PC-3 (cell line): ENCODE data around the gene PABPN1L. TPM values are rescaled to one million over a fixed set of nuclear protein-coding genes. Genes with fewer than 3 reads are reported as not detected.

Experiments
- ATAC-seq: fragments of 200-7000 bp; cut with Tn5 transposase; 2 replicates; pipeline ENCODE4 v1.9.1; 2020; ENCODE audit warnings: mild to moderate bottlenecking, moderate library complexity
- BruUV-seq: library from RNA; stranded (reverse); fragments of 400-500 nt; replicated peaks from 2 replicates; lab custom pipeline; 2021; lab: Mats Ljungman, UMichigan
- CTCF ChIA-PET: fragments of 300-600 bp; sonication (Branson Sonifier 250); formaldehyde crosslinking; loops from one replicate; lab custom pipeline; 2022; ENCODE audit warnings: antibody characterized with exemption; lab: Charles Lee
- POLR2A ChIA-PET: fragments of 300-600 bp; sonication (Branson Sonifier 250); formaldehyde crosslinking; loops from one replicate; lab custom pipeline; 2022; ENCODE audit warnings: antibody characterized with exemption; ENCODE audit not compliant: unreplicated experiment; lab: Charles Lee
- DNase-seq: peaks from one replicate; pipeline ENCODE4 v3.0.0-alpha.2; 2015
- H2AFZ ChIP-seq: fragments of 300-600 bp; sonication (generic); 2 replicates; pipeline ENCODE4 v1.6.0; 2016; ENCODE audit warnings: antibody characterized with exemption, low read length
- H3F3A ChIP-seq: fragments of 300-600 bp; sonication (generic); one replicate; pipeline ENCODE4 v1.6.0; 2017; ENCODE audit warnings: antibody characterized with exemption, low read length, control low read depth, mild to moderate bottlenecking; ENCODE audit not compliant: unreplicated experiment
- H3K27ac ChIP-seq: fragments of 300-600 bp; sonication (generic); 2 replicates; pipeline ENCODE4 v1.5.1; 2016; ENCODE audit warnings: mild to moderate bottlenecking, low read length
- H3K27me3 ChIP-seq: fragments of 300-600 bp; sonication (generic); 2 replicates; pipeline ENCODE4 v1.6.1; 2016; ENCODE audit warnings: low read length, mixed read lengths
- H3K36me3 ChIP-seq: fragments of 300-600 bp; sonication (generic); 2 replicates; pipeline ENCODE4 v1.6.1; 2016; ENCODE audit warnings: low read depth, mixed run types, low read length, mixed read lengths
- H3K4me1 ChIP-seq: fragments of 300-600 bp; sonication (generic); 2 replicates; pipeline ENCODE4 v1.5.1; 2016; ENCODE audit warnings: low read length; ENCODE audit not compliant: insufficient read depth
- H3K4me2 ChIP-seq: fragments of 300-600 bp; sonication (generic); 2 replicates; pipeline ENCODE4 v1.6.0; 2016; ENCODE audit warnings: low read length
- H3K4me3 ChIP-seq: fragments of 300-600 bp; sonication (generic); 2 replicates; pipeline ENCODE4 v1.5.1; 2016; ENCODE audit warnings: mild to moderate bottlenecking, low read length, mixed read lengths
- H3K79me2 ChIP-seq: fragments of 300-600 bp; sonication (generic); 2 replicates; pipeline ENCODE4 v1.6.1; 2017; ENCODE audit warnings: low read length, mixed read lengths
- H3K9ac ChIP-seq: fragments of 300-600 bp; sonication (generic); 2 replicates; pipeline ENCODE4 v1.6.0; 2016; ENCODE audit warnings: mild to moderate bottlenecking, low read length
- H3K9me2 ChIP-seq: fragments of 300-600 bp; sonication (generic); replicated peaks from 2 replicates; pipeline ENCODE4 v1.6.1; 2016; ENCODE audit warnings: mixed run types, low read length, mixed read lengths
- H3K9me3 ChIP-seq: fragments of 300-600 bp; sonication (generic); 2 replicates; pipeline ENCODE4 v1.6.1; 2016; ENCODE audit warnings: low read length, mixed read lengths
- H4K20me1 ChIP-seq: fragments of 300-600 bp; sonication (generic); 2 replicates; pipeline ENCODE4 v1.6.1; 2016; ENCODE audit warnings: low read length, mixed read lengths
- EZH2 ChIP-seq: fragments of 300-600 bp; sonication (generic); IDR thresholded peaks from one replicate; pipeline ENCODE4 v1.6.1; 2017; ENCODE audit warnings: antibody characterized with exemption, mild to moderate bottlenecking, low read length; ENCODE audit not compliant: unreplicated experiment
- EZH2phosphoT487 ChIP-seq: fragments of 300-600 bp; sonication (generic); IDR thresholded peaks from 2 replicates; pipeline ENCODE4 v1.6.1; 2018; ENCODE audit warnings: mild to moderate bottlenecking, antibody characterized with exemption, low read length, borderline replicate concordance
- intact Hi-C: fragments of 100-400 bp; cut with micrococcal nuclease; formaldehyde crosslinking; loops from 2 replicates; pipeline ENCODE4 v1.9.0; 2023
- total RNA-seq: library from RNA; depleted of rRNA; stranded (reverse); fragments of >200 nt; gene quantifications from 2 replicates; pipeline ENCODE4 v1.2.3, GENCODE V29; 2014
- TF ChIP-seq, protein P1 (sequence below): fragments of 300-600 bp; sonication (generic); conservative IDR thresholded peaks from 2 replicates; pipeline ENCODE4 v1.5.1; 2017; ENCODE audit warnings: antibody characterized with exemption, low read depth, mild to moderate bottlenecking, low read length

PABPN1L gene
- total RNA-seq, 1 experiment from 2014 or later: not detected

DNA sequence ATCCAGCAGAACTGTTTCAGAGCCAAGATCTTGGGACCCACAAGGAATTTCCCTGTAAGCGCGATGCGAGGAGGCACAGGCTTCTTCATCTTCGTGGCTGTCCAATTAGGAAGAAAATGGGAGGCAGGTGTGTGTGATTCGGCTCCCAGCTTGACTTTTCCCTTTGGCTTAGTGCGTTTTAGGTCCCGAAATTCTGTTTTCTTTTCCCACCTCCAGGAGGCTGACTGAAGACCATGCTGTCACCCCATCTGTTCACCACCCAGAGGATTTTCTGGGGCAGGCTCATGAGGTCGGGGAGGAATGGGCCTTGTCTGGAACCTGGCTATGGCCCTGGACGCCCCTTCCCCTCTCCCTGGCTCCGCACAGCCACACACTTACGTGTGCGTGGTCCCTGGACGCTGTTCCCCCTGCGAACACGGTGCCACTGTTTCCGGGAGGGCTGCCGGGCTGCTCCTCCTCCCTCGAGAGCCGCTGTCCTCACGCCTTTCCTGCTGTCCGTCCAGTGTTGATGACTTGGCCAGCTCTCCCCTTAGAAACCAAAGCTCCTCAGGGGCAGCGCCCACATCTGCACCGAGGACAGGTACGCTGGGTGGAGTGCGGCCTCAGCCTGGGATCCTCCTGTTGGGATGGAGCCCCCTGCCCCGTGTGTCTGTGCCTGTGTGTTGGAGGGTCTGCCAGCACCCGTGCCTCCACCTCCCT lies 2.7 kb upstream of the PABPN1L start:
- no peaks in the 10 kb centered on the region for H3F3A ChIP-seq
- no peak overlapping the region for H3K4me2 ChIP-seq
- no peaks in the 10 kb centered on the region for H3K9me2 ChIP-seq
- no peak overlapping the region for H3K27ac ChIP-seq
- H3K4me1 ChIP-seq: no peaks in the 10 kb centered on the region
- no TSS peak for BruUV-seq
- intact Hi-C loops: no loop called here
- CTCF ChIA-PET: no interaction called here
- no peaks in the 10 kb centered on the region for H3K27me3 ChIP-seq
- ATAC-seq (no peak), DNase-seq (no peak)
- H3K36me3 ChIP-seq: no peaks in the 10 kb centered on the region
- H4K20me1 ChIP-seq: no peaks in the 10 kb centered on the region
- TF ChIP-seq, protein P1, sequence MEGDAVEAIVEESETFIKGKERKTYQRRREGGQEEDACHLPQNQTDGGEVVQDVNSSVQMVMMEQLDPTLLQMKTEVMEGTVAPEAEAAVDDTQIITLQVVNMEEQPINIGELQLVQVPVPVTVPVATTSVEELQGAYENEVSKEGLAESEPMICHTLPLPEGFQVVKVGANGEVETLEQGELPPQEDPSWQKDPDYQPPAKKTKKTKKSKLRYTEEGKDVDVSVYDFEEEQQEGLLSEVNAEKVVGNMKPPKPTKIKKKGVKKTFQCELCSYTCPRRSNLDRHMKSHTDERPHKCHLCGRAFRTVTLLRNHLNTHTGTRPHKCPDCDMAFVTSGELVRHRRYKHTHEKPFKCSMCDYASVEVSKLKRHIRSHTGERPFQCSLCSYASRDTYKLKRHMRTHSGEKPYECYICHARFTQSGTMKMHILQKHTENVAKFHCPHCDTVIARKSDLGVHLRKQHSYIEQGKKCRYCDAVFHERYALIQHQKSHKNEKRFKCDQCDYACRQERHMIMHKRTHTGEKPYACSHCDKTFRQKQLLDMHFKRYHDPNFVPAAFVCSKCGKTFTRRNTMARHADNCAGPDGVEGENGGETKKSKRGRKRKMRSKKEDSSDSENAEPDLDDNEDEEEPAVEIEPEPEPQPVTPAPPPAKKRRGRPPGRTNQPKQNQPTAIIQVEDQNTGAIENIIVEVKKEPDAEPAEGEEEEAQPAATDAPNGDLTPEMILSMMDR: no peak
- TF ChIP-seq EZH2phosphoT487 (no peak), EZH2 (no peak)
- no peak overlapping the region for H3K9ac ChIP-seq
- no peaks in the 10 kb centered on the region for H3K9me3 ChIP-seq
- H2AFZ ChIP-seq: no peak overlapping the region
- H3K79me2 ChIP-seq: no peaks in the 10 kb centered on the region
- POLR2A ChIA-PET: no interaction called here
- H3K4me3 ChIP-seq: no peak overlapping the region

DNA sequence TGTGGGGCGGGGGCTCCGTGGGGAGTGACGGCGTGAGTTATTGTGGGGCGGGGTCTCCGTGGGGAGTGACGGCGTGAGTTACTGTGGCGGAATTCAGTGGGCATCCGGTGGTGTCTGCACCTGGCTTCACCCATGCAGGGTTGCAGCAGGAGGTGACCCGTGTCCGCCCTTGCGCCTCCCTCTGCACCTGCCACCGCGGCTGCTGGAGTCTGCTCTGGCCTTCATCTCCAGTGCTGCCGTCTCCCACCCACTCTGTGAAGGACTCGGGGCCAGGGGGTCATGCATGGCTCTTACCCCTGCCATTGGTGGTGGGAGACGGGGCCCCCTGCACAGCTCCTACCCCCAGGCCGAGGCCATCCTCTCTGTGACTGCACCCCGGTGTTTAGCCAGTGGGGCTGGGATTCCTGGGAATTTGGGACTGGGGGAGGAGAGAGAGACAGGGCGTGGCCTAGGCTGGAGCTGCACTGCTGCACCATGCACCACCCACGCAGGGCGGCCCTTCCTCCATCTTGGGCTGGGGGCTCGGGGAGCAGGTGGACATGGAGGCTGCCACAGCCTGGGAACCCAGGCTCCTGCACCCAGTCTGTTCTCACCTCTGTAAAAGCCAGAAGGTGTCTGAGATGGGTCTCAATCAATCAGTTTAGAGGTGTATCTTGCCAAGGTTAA lies 1.3 kb upstream of the PABPN1L start:
- Histone ChIP-seq H3K27ac (no peak overlapping the region), H3F3A (no peaks in the 10 kb centered on the region), H3K9ac (no peak overlapping the region), H3K9me2 (no peaks in the 10 kb centered on the region), H3K27me3 (no peaks in the 10 kb centered on the region), H3K4me1 (no peaks in the 10 kb centered on the region), H3K4me3 (no peak overlapping the region), H3K79me2 (no peaks in the 10 kb centered on the region), H3K9me3 (no peaks in the 10 kb centered on the region), H4K20me1 (no peaks in the 10 kb centered on the region), H3K4me2 (no peak overlapping the region), H3K36me3 (no peaks in the 10 kb centered on the region), H2AFZ (no peak overlapping the region)
- intact Hi-C loops: no loop called here
- DNase-seq (no peak), ATAC-seq (no peak)
- no peak for TF ChIP-seq EZH2
- TF ChIP-seq EZH2phosphoT487: no peak
- TF ChIP-seq, protein P1: no peak
- ChIA-PET CTCF (no interaction called here), POLR2A (no interaction called here)
- no TSS peak for BruUV-seq

DNA sequence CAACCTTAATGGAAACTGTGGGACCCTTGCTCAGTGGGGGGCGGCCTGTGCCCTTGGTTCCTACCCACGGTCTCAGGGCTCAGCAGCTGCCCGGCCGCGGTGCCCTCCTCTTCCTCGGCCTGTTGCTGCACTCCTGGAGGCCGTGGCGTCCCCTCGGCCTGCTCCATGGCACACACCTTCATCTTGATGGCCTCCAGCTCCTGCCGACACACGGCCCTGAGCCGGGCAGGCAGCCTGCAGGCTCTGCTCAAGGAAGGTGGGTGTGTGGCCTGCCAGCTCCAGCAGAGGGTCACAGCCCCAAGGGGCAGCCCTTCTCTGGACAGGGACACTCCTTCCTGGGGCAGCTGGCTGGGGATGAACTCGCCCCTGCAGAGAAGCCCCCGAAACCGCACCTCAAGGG lies 718 bp downstream of the PABPN1L start:
- Histone ChIP-seq H2AFZ (no peak overlapping the region), H3K79me2 (no peaks in the 10 kb centered on the region), H3K27ac (no peak overlapping the region), H3K9me2 (no peaks in the 10 kb centered on the region), H3F3A (no peaks in the 10 kb centered on the region), H3K27me3 (no peaks in the 10 kb centered on the region), H3K4me3 (no peak overlapping the region), H3K9me3 (no peaks in the 10 kb centered on the region), H3K36me3 (no peaks in the 10 kb centered on the region), H3K4me2 (no peak overlapping the region), H4K20me1 (no peaks in the 10 kb centered on the region), H3K9ac (no peak overlapping the region), H3K4me1 (no peaks in the 10 kb centered on the region)
- DNase-seq: no peak
- ChIA-PET POLR2A (no interaction called here), CTCF (no interaction called here)
- TF ChIP-seq, protein P1: no peak
- TF ChIP-seq EZH2 (no peak), EZH2phosphoT487 (no peak)
- intact Hi-C loops: no loop called here
- no peak for ATAC-seq
- no TSS peak for BruUV-seq
